Measurements from ENCODE around the gene CCDC34.

Gene CCDC34

DNA sequence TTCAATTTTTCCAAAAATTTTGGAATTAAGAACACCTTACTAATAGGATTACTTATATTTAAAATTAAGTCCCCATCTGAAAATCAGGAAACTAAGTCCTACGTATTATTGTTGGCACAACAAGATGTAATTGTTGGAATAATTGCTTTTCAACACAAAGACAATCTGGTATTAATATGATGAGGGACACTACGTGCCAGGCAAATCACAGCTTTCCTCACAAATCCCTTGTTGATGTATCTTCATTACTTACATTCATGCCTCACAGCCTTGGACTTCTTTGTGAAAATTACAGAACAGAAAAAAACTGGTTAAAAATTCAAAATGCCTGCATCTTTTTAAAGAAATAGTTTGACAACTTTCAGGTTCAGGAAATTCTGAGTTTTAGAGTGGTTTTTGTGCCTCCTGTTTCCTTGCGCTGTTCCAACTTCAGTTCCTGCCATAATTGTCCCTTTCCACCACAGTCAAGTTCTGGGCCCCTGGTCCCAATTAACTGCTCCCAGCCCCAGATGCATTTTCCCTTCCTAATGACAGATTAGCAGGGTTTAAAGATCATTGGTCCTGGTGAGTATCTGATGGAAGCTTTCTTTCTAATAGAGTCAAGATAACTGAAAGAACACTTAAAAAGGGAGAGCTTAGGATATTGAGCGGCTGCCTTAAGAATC, 23.3 kb upstream of the CCDC34 start:
- TF ChIP-seq, protein P1, sequence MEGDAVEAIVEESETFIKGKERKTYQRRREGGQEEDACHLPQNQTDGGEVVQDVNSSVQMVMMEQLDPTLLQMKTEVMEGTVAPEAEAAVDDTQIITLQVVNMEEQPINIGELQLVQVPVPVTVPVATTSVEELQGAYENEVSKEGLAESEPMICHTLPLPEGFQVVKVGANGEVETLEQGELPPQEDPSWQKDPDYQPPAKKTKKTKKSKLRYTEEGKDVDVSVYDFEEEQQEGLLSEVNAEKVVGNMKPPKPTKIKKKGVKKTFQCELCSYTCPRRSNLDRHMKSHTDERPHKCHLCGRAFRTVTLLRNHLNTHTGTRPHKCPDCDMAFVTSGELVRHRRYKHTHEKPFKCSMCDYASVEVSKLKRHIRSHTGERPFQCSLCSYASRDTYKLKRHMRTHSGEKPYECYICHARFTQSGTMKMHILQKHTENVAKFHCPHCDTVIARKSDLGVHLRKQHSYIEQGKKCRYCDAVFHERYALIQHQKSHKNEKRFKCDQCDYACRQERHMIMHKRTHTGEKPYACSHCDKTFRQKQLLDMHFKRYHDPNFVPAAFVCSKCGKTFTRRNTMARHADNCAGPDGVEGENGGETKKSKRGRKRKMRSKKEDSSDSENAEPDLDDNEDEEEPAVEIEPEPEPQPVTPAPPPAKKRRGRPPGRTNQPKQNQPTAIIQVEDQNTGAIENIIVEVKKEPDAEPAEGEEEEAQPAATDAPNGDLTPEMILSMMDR (IDR thresholded peaks at IDR 0.05) = no peak
- no peak overlapping the region for H3K4me3 ChIP-seq
- no peak overlapping the region for H3K27ac ChIP-seq
- DNase-seq (ENCODE audit: low spot score) = no peak

DNA sequence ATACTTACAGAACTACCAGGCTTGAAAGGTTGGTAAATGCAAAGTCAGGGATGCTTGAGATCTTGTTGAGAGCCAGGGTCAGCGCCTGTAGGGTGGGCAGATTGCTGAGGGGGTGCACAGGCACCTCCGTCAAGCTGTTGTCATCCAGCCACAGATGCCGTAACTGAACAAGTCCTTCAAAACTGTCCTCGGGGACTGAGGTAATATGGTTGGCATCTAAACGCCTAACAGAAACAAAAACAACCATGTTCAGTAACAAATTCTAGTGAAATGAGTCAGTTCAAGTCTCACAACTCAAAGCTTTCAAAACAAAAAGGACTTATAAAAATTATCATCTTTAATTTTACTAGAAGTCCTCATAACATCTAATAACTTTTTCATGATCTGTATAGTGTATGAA, 22.2 kb upstream of the CCDC34 start:
- H3K4me3 ChIP-seq = peak overlapping the region; percentile 56
- DNase-seq (ENCODE audit: low spot score) = peak; percentile 78
- TF ChIP-seq, protein P1 (IDR thresholded peaks at IDR 0.05) = no peak
- H3K27ac ChIP-seq = peak overlapping the region; percentile 57

DNA sequence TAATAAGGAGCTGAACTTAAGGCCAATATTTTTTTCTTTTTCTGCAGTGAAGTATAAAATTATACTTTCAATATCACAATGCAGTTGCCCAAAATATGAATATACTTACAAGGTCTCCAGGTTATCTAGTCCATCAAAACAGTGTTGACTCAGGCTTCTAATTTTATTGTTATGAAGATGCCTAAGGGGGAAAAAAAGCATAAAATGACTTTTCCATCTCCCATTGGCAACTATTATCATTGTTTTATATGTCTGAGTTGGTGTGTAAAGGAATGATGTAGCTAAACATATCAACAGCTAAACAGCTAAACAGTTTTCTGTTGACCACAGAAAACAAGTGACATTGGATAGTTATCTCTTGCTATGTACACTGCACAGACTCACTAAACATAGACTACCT, 21.2 kb upstream of the CCDC34 start:
- DNase-seq (ENCODE audit: low spot score) = no peak
- peak overlapping the region; percentile 56 for H3K4me3 ChIP-seq
- TF ChIP-seq, protein P1 (IDR thresholded peaks at IDR 0.05) = no peak
- peak overlapping the region; percentile 57 for H3K27ac ChIP-seq

DNA sequence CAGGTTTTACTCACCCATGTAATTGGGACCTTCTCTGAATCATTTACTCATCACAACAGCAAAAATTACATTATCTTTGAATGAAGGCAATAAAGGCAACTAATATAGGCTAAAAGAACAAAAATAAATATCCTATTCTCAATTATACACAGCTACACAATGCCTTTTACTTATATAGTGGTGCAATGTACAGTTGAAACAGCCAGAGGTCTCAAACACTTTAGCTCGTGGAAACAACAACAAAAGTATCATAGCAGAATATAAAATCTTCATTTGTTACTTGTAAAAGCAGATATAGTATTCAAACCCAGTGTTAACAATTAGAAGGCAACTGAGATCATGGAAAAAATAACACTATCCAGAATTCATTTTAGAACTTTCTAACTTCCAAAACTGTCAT, 20.6 kb upstream of the CCDC34 start:
- no peak overlapping the region for H3K4me3 ChIP-seq
- TF ChIP-seq, protein P1 (IDR thresholded peaks at IDR 0.05) = no peak
- no peak for DNase-seq (ENCODE audit: low spot score)
- no peak overlapping the region for H3K27ac ChIP-seq

DNA sequence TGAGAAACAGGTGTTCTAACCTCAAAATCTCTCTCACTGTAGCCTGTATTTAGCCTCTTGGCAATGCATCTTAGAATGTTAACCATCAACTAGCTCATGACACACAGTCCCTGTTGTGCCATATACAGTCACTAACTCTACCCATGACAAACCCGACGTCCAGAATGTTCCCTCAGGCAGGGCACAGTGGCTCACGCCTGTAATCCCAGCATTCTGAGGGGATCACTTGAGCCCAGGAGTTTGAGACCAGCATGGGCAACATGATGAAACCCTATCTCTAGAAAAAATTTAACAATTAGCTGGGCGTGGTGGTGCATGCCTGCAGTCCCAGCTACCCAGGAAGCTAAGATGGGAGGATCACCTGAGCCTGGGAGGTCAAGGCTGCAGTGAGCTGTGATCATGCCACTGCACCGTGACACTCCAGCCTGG, 18.2 kb upstream of the CCDC34 start:
- Histone ChIP-seq H3K4me3 (no peak overlapping the region), H3K27ac (no peak overlapping the region)
- DNase-seq (ENCODE audit: low spot score) = no peak
- TF ChIP-seq, protein P1 (IDR thresholded peaks at IDR 0.05) = no peak

DNA sequence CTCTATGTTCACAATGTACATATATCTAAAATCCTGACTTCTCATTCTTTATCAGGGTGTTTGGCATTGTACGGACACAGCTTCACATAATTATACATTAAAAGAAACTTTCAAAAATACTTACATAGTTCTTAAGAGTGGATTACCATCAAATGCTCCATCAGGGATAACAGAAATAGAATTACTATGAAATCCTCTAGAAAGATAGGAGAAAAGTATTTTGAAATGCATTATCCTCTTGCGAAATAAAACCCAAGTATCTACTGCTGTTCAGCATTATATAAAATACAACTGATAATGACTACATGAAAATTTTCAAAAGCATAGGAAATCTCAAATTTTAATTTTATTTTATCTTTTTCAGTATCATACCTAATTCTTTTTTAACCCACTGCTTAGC, 17.8 kb upstream of the CCDC34 start:
- Histone ChIP-seq H3K27ac (no peak overlapping the region), H3K4me3 (no peak overlapping the region)
- DNase-seq (ENCODE audit: low spot score) = no peak
- TF ChIP-seq, protein P1 (IDR thresholded peaks at IDR 0.05) = no peak

DNA sequence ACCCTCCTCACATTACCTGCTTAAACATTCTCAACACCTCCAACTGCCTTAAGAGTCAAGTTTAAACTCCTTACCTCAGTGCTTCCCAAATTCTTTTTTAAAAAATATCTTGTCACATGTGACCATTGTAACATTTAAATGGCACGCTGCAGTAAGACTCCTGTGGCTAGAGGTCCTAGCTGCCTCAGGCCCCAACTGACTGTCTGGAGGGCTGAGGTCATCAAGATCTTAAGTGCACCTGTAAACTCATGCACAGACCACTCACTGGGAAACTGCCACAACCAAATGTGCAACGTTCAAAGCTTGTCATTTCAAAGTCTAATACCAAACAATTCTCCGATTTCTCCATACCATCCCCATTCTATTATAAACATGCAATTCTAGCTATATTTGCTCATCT, 16.4 kb upstream of the CCDC34 start:
- no peak for DNase-seq (ENCODE audit: low spot score)
- no peak overlapping the region for H3K4me3 ChIP-seq
- no peak overlapping the region for H3K27ac ChIP-seq
- TF ChIP-seq, protein P1 (IDR thresholded peaks at IDR 0.05) = no peak
